Body of pancreas (tissue), 4 donors: Measurements from ENCODE around the gene SLC1A2.

Experiments used
- POLR2A ChIP-seq, 3 donors: fragments of 450-650 bp; IDR thresholded peaks; one replicate each; pipeline ENCODE4 v1.6.1; 2016; ENCODE audit warnings: antibody characterized with exemption in 3 of 3, mild to moderate bottlenecking in 2 of 3
- TF ChIP-seq, protein P1 (sequence below), 7 experiments: fragments of 450-650 bp in 4 of 7; fragments of 200-600 bp in 3 of 7; sonication (generic) in 3 of 7; IDR thresholded peaks; one replicate each; pipeline ENCODE4 v1.5.1; 2016 to 2019; ENCODE audit warnings: antibody characterized with exemption in 7 of 7

DNA sequence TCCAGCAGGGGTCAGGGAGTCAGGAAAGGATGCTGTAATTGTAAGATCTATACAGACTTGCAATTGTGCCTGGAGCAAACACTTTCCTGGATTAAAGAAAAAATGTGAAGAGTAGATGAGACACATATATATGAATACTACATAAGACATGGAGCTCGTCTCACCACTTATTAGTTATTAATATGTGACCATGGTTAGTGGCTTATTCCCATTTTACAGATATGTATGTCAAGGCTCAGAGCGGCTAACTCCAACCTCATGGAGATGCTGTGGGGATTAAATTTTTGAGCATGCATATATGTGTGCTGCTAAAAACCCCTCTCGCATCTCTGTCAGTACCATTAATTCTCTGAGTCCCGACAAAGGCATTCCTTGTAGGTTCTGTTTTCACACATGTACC lies 125.7 kb downstream of the SLC1A2 start:
- TF ChIP-seq, protein P1, sequence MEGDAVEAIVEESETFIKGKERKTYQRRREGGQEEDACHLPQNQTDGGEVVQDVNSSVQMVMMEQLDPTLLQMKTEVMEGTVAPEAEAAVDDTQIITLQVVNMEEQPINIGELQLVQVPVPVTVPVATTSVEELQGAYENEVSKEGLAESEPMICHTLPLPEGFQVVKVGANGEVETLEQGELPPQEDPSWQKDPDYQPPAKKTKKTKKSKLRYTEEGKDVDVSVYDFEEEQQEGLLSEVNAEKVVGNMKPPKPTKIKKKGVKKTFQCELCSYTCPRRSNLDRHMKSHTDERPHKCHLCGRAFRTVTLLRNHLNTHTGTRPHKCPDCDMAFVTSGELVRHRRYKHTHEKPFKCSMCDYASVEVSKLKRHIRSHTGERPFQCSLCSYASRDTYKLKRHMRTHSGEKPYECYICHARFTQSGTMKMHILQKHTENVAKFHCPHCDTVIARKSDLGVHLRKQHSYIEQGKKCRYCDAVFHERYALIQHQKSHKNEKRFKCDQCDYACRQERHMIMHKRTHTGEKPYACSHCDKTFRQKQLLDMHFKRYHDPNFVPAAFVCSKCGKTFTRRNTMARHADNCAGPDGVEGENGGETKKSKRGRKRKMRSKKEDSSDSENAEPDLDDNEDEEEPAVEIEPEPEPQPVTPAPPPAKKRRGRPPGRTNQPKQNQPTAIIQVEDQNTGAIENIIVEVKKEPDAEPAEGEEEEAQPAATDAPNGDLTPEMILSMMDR (IDR thresholded peaks at IDR 0.05), result no peak
- no peak for TF ChIP-seq POLR2A (IDR thresholded peaks at IDR 0.05)
